HL-60 (cell line): ENCODE results near the gene MOBP.

Experiments used
- GABPA ChIP-seq: IDR thresholded peaks from 2 replicates; pipeline ENCODE4 v1.6.1; 2012; ENCODE audit warnings: low read depth
- POLR2AphosphoS5 ChIP-seq: IDR thresholded peaks from 2 replicates; pipeline ENCODE4 v1.6.1; 2012; ENCODE audit warnings: low read depth
- TF ChIP-seq, protein P1 (sequence below): IDR thresholded peaks from one replicate; pipeline ENCODE4 v1.5.1; 2011; ENCODE audit warnings: low read length, control low read depth, inconsistent platforms; ENCODE audit not compliant: insufficient read depth

DNA sequence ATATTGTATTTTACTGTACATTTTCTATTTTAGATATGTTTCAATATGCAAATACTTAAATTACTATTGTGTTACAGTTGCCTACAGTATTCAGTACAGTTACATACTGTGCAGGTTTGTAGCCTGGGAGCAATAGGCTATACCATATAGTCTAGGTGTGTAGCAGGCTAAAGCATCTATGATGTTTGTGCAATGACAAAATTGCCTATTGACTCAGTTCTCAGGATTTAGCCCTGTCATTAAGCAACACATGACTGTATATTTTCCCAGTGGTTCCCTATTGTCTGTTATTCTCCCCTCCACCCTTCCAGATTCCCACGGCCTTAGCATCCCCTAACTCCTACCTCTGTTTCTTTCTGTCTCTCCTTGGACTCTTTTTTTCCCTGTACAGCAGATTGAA, 10.7 kb downstream of the MOBP start:
- TF ChIP-seq, protein P1, sequence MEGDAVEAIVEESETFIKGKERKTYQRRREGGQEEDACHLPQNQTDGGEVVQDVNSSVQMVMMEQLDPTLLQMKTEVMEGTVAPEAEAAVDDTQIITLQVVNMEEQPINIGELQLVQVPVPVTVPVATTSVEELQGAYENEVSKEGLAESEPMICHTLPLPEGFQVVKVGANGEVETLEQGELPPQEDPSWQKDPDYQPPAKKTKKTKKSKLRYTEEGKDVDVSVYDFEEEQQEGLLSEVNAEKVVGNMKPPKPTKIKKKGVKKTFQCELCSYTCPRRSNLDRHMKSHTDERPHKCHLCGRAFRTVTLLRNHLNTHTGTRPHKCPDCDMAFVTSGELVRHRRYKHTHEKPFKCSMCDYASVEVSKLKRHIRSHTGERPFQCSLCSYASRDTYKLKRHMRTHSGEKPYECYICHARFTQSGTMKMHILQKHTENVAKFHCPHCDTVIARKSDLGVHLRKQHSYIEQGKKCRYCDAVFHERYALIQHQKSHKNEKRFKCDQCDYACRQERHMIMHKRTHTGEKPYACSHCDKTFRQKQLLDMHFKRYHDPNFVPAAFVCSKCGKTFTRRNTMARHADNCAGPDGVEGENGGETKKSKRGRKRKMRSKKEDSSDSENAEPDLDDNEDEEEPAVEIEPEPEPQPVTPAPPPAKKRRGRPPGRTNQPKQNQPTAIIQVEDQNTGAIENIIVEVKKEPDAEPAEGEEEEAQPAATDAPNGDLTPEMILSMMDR: no peak
- TF ChIP-seq GABPA (no peak), POLR2AphosphoS5 (no peak)
